K562 (cell line): Measurements from ENCODE around the gene GPR78. TPM values are rescaled to one million over a fixed set of nuclear protein-coding genes. Genes with fewer than 3 reads are reported as not detected.

ENCODE experiments used
- BCL6 ChIP-seq: fragments of 250-450 bp; sonication (Bioruptor Pico); IDR thresholded peaks from 2 replicates; pipeline ENCODE4 v1.4.0; 2020
- CBX3 ChIP-seq, 2 experiments: IDR thresholded peaks; 1 replicate in 1 of 2; 2 replicates in 1 of 2; pipeline ENCODE4 v1.6.1; 2012; ENCODE audit warnings: inconsistent platforms in 2 of 2, low read length in 2 of 2, borderline replicate concordance in 1 of 2, control low read depth in 1 of 2
- CLOCK ChIP-seq: fragments of 250-450 bp; sonication (Bioruptor Pico); IDR thresholded peaks from 2 replicates; pipeline ENCODE4 v1.4.0; 2020; ENCODE audit warnings: mild to moderate bottlenecking, moderate library complexity, borderline replicate concordance
- EGR1 ChIP-seq: fragments of 450-650 bp; conservative IDR thresholded peaks from 2 replicates; pipeline ENCODE4 v1.6.1; 2017; ENCODE audit warnings: mild to moderate bottlenecking
- HCFC1 ChIP-seq: IDR thresholded peaks from 2 replicates; pipeline ENCODE4 v1.6.1; 2012; ENCODE audit warnings: low read depth, low read length, improper control_type of control experiment
- HMG20A ChIP-seq: fragments of 450-650 bp; formaldehyde crosslinking; conservative IDR thresholded peaks from 2 replicates; pipeline ENCODE4 v1.4.0; 2020; ENCODE audit warnings: mild to moderate bottlenecking, mixed read lengths
- NFYB ChIP-seq: IDR thresholded peaks from 2 replicates; pipeline ENCODE4 v1.6.1; 2011; ENCODE audit warnings: mild to moderate bottlenecking, moderate library complexity; ENCODE audit not compliant: insufficient read length; ENCODE audit errors: extremely low read depth
- NR3C1 ChIP-seq: sonication (generic); formaldehyde crosslinking; IDR thresholded peaks from 2 replicates; pipeline ENCODE4 v1.8.1; 2022; ENCODE audit warnings: missing genetic modification reagents
- PHF8 ChIP-seq: fragments of 200-600 bp; sonication (generic); IDR thresholded peaks from 2 replicates; pipeline ENCODE4 v1.6.1; 2012; ENCODE audit warnings: mixed run types, mild to moderate bottlenecking, inconsistent platforms, low read length, moderate library complexity, borderline replicate concordance
- RUNX1 ChIP-seq: sonication (generic); IDR thresholded peaks from 2 replicates; pipeline ENCODE4 v1.6.1; 2016; ENCODE audit warnings: antibody characterized with exemption, low read depth
- SAFB ChIP-seq: fragments of 200-400 bp; formaldehyde crosslinking; IDR thresholded peaks from 2 replicates; pipeline ENCODE4 v1.6.1; 2017; ENCODE audit warnings: low read depth, low read length, borderline replicate concordance
- THAP12 ChIP-seq: fragments of 250-450 bp; sonication (Bioruptor Pico); IDR thresholded peaks from 2 replicates; pipeline ENCODE4 v1.9.0; 2021; ENCODE audit warnings: mild to moderate bottlenecking, inconsistent platforms
- ZBED1 ChIP-seq: IDR thresholded peaks from 2 replicates; pipeline ENCODE4 v1.6.1; 2014
- ZNF318 ChIP-seq, 2 experiments: fragments of 450-650 bp; IDR thresholded peaks; 2 replicates each; pipeline ENCODE4 v1.6.1; 2016; ENCODE audit warnings: mild to moderate bottlenecking in 2 of 2, borderline replicate concordance in 1 of 2, low read depth in 1 of 2, moderate library complexity in 1 of 2
- ZSCAN29 ChIP-seq: fragments of 450-650 bp; IDR thresholded peaks from 2 replicates; pipeline ENCODE4 v1.6.1; 2017
- polyA plus RNA-seq, 8 experiments: library from polyadenylated mRNA; depleted of rRNA in 4 of 8; stranded (reverse) in 5 of 8; unstranded in 3 of 8; fragments of >200 nt; fragmentation: Nextera tagmentation in 2 of 8; fragmentation: Illumina TruSeq in 1 of 8; extraction: Ambion mirVana in 2 of 8; extraction: Trizol in 1 of 8; gene quantifications; 2 replicates each; pipeline versions ENCODE4 v1.2.1 to v1.2.3, GENCODE V29; 2011 to 2014; ENCODE audit warnings: inconsistent platforms in 1 of 8, missing spikeins in 1 of 8
- total RNA-seq, 7 experiments: library from RNA; depleted of rRNA in 6 of 7; stranded (reverse); fragments of >200 nt in 6 of 7; fragmentation: Illumina TruSeq in 2 of 7; extraction: Trizol in 2 of 7; gene quantifications; 2 replicates each; pipeline versions ENCODE4 v1.2.1 to v1.2.3, GENCODE V29; 2011 to 2021; ENCODE audit warnings: low replicate concordance in 1 of 7

Gene GPR78
- total and polyA plus RNA-seq, 9 of the 15 experiments (the other 6 are each of a cell fraction or from before 2014, with no cell fraction given) = 0.04 to 0.13 (median 0.07) TPM; not detected in 4

GRCh38 chr4:8580321-8581093 is at the start of gene GPR78 (continued):
- TF ChIP-seq NFYB = no peak
- TF ChIP-seq SAFB = no peak
- TF ChIP-seq HMG20A (CRISPR knock-in tag) = no peak
- no peak for TF ChIP-seq PHF8
- TF ChIP-seq CBX3 (IDR thresholded peaks at IDR 0.05; ENCODE audit: borderline replicate concordance in 1 of 2, low read length in 2 of 2) = 0 out of 3 replicates have a peak, but pooled peaks of 1 of the 2 experiments have one; percentile 48
- TF ChIP-seq EGR1 = no peak
- no peak for TF ChIP-seq THAP12 (CRISPR knock-in tag)
- TF ChIP-seq CLOCK (CRISPR knock-in tag) = no peak
- TF ChIP-seq BCL6 (CRISPR knock-in tag) = no peak
- TF ChIP-seq NR3C1 (CRISPR knock-in tag) = peak; percentile 90
- TF ChIP-seq HCFC1 = no peak
- no peak for TF ChIP-seq ZNF318 (IDR thresholded peaks at IDR 0.05; ENCODE audit: borderline replicate concordance in 1 of 2, low read depth in 1 of 2)
- no peak for TF ChIP-seq ZBED1
- no peak for TF ChIP-seq ZSCAN29
- no peak for TF ChIP-seq RUNX1
